Kidney epithelial cell (primary cell): ENCODE results near the gene TBX2. TPM values are rescaled to one million over a fixed set of nuclear protein-coding genes. Genes with fewer than 3 reads are reported as not detected.

Experiments
- DNase-seq: peaks from one replicate; pipeline ENCODE4 v3.0.0-alpha.2; 2010; ENCODE audit warnings: low read depth
- H3K27me3 ChIP-seq: 2 replicates; pipeline ENCODE4 v1.6.0; 2011; ENCODE audit warnings: low read length; ENCODE audit not compliant: control insufficient read depth, insufficient read depth
- H3K36me3 ChIP-seq: 2 replicates; pipeline ENCODE4 v1.5.1; 2011; ENCODE audit warnings: low read length; ENCODE audit not compliant: control insufficient read depth, insufficient read depth
- H3K4me3 ChIP-seq: 2 replicates; pipeline ENCODE4 v1.5.1; 2011; ENCODE audit warnings: low read depth, mild to moderate bottlenecking, control low read depth, low read length
- CTCF ChIP-seq: IDR thresholded peaks from 2 replicates; pipeline ENCODE4 v1.5.1; 2011; ENCODE audit warnings: mild to moderate bottlenecking, moderate library complexity, low read length, control low read depth, inconsistent platforms; ENCODE audit not compliant: insufficient read depth, poor library complexity, severe bottlenecking
- total RNA-seq: library from RNA; depleted of rRNA; stranded (reverse); fragments of >200 nt; gene quantifications from 2 replicates; pipeline ENCODE4 v1.2.3, GENCODE V29; 2015

TBX2 gene
- total RNA-seq, 1 donor from 2014 or later, result 7.3 TPM

- H3K36me3 ChIP-seq, result no peaks in the 10 kb centered on the region
- no peak for DNase-seq
- H3K4me3 ChIP-seq, result no peak overlapping the region
- no peak for TF ChIP-seq CTCF
- peaks cover 55% of the 10 kb centered on the region for H3K27me3 ChIP-seq
Observed at GRCh38 chr17:61450641-61451537, 51.2 kb downstream of the TBX2 start.

GRCh38 chr17:61451538-61452300 is 52.1 kb downstream of the TBX2 start:
- TF ChIP-seq CTCF, result no peak
- H3K4me3 ChIP-seq, result no peak overlapping the region
- DNase-seq, result no peak
- H3K27me3 ChIP-seq, result peaks cover 63% of the 10 kb centered on the region
- H3K36me3 ChIP-seq, result no peaks in the 10 kb centered on the region

- peaks cover 69% of the 10 kb centered on the region for H3K27me3 ChIP-seq
- no peak within 1 kb of the TSS for H3K4me3 ChIP-seq
- no peaks in the 10 kb centered on the region for H3K36me3 ChIP-seq
- no peak for DNase-seq
- TF ChIP-seq CTCF, result no peak
Observed at GRCh38 chr17:61452301-61453290, 53.0 kb downstream of the TBX2 start, which contains the start of gene TBX4. Gene TBX4, plus strand, starts transcription at chr17:61452422. Its CDS starts 4,069 bp downstream, at chr17:61456491.

GRCh38 chr17:61453566-61454380 is 54.1 kb downstream of the TBX2 start:
- H3K36me3 ChIP-seq, result no peaks in the 10 kb centered on the region
- H3K4me3 ChIP-seq, result no peak overlapping the region
- peaks cover 77% of the 10 kb centered on the region for H3K27me3 ChIP-seq
- DNase-seq, result no peak
- no peak for TF ChIP-seq CTCF
